Transverse colon (tissue), 4 donors: ENCODE data around the gene CHST13.

ENCODE experiments used
- EP300 ChIP-seq: sonication (generic); formaldehyde crosslinking; IDR thresholded peaks from one replicate; pipeline ENCODE4 v1.6.1; 2017; ENCODE audit warnings: antibody characterized with exemption, low read depth
- POLR2A ChIP-seq: fragments of 450-650 bp; IDR thresholded peaks from one replicate; pipeline ENCODE4 v1.6.1; 2016; ENCODE audit warnings: antibody characterized with exemption, mild to moderate bottlenecking, moderate library complexity
- POLR2AphosphoS5 ChIP-seq, 3 donors: sonication (generic); formaldehyde crosslinking; IDR thresholded peaks; one replicate each; pipeline ENCODE4 v1.6.1; 2016; ENCODE audit warnings: antibody characterized with exemption in 3 of 3
- TF ChIP-seq, protein P1 (sequence below), 5 experiments: fragments of 200-600 bp in 3 of 5; fragments of 450-650 bp in 2 of 5; sonication (generic) in 3 of 5; IDR thresholded peaks; 1 replicate in 2 of 5; 2 replicates in 3 of 5; pipeline ENCODE4 v1.5.1; 2016 to 2017; ENCODE audit warnings: antibody characterized with exemption in 5 of 5, inconsistent platforms in 3 of 5, mild to moderate bottlenecking in 2 of 5, moderate library complexity in 1 of 5

DNA sequence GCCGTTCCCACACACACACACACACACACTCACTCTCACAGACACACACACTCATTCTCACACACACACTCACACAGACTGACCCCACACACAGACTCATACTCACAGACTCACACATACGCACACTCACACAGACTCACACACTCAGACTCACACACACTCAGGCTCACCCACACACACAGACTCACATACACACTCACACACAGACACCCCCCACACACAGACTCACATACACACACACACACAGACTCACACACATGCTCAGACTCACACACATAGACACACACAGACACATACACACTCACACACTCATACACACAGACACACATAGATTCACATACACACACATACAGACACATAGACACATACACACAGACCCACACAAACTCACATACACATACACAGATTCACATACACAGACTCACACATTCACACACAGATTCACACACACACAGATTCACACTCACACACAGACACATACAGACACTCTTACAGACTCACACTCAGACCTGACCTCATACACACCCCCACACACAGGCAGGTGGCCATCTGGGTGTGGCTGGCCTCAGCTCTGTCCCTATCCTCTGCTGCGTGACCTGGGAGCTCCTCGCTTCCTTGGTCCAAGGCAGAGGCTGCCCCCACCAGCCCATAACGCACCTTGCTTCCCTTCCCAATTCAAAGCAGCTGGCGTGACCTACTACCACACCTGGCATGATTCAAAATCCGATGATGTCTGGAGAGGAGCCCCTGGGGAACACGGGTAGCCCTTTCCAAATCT lies 32.9 kb downstream of the CHST13 start:
- TF ChIP-seq, protein P1, sequence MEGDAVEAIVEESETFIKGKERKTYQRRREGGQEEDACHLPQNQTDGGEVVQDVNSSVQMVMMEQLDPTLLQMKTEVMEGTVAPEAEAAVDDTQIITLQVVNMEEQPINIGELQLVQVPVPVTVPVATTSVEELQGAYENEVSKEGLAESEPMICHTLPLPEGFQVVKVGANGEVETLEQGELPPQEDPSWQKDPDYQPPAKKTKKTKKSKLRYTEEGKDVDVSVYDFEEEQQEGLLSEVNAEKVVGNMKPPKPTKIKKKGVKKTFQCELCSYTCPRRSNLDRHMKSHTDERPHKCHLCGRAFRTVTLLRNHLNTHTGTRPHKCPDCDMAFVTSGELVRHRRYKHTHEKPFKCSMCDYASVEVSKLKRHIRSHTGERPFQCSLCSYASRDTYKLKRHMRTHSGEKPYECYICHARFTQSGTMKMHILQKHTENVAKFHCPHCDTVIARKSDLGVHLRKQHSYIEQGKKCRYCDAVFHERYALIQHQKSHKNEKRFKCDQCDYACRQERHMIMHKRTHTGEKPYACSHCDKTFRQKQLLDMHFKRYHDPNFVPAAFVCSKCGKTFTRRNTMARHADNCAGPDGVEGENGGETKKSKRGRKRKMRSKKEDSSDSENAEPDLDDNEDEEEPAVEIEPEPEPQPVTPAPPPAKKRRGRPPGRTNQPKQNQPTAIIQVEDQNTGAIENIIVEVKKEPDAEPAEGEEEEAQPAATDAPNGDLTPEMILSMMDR (IDR thresholded peaks at IDR 0.05): no peak
- TF ChIP-seq EP300: no peak
- TF ChIP-seq POLR2AphosphoS5 (IDR thresholded peaks at IDR 0.05): no peak
- TF ChIP-seq POLR2A: no peak
